ENCODE results near the gene MFRP.

MFRP gene

GRCh38 chr11:119295178-119295577, 51.3 kb downstream of the MFRP start:
- DNase-seq (ENCODE audit: low read depth): no peak

- DNase-seq (ENCODE audit: low read depth): no peak
These were observed 53.0 kb downstream of the MFRP start for GRCh38 chr11:119293461-119293860.

- DNase-seq (ENCODE audit: low read depth): no peak
These were observed 55.5 kb downstream of the MFRP start for GRCh38 chr11:119290894-119291497.

All from GM04504 (cell line).